ENCODE data around the gene DLG2. TPM values are rescaled to one million over a fixed set of nuclear protein-coding genes. Genes with fewer than 3 reads are reported as not detected.

Gene DLG2
- total and polyA plus RNA-seq, 2 of the 8 experiments (the other 6 are each of a cell fraction or from before 2014, with no cell fraction given) = 1.7 to 14.3 TPM

DNA sequence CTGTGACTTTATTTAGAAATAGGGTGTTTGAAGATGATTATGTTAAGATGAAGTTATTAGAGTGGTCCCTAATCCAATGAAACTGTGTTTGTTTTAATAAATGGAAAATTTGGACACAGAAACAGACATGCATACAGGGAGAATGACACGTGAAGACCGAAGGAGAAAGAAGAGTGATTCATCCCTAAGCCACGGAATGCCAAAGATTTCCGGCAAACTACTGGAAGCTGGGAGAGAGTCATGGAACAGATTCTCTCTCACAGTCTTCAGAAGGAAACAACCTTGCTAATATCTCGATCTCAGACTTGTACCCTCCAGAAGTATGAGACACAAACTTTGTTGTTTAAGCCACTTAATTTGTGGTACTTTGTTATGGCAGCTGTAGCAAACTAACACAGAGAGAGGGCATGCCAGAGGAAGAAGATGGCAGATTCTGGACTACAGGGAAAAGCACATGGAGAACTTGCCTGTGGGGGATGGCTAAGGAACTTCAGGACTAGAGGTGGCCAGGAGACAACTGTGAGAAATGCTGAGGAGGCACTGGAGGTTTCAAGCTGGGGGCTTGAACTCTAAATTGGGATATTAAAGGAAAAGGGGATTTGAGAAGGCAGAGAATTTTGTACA, 1607.5 kb downstream of the DLG2 start:
- H3K14ac ChIP-seq (ENCODE audit: insufficient read length) = no peak overlapping the region
- TF ChIP-seq TBP (IDR thresholded peaks at IDR 0.05; ENCODE audit: low read depth, low read length) = no peak
- no peak for TF ChIP-seq SRF (IDR thresholded peaks at IDR 0.05; ENCODE audit: low read depth, low read length)
- no peak for TF ChIP-seq ZNF274 (IDR thresholded peaks at IDR 0.05; ENCODE audit: borderline replicate concordance, extremely low read depth, low read length)
- no peak overlapping the region for H4K5ac ChIP-seq (ENCODE audit: insufficient read length, low read depth, low read length)
- no peak overlapping the region for H3K23ac ChIP-seq (ENCODE audit: insufficient read length)
- WGBS, 2 experiments (ENCODE audit: extremely low coverage in 1 of 2, insufficient coverage in 1 of 2, insufficient read length in 1 of 2, insufficient replicate concordance in 2 of 2, low coverage in 1 of 2, low lambda C conversion rate in 2 of 2, missing lambda C conversion rate in 1 of 2) = 93% methylated on average over 5 of the region's 5 CpGs; no CpG with 5 or more reads in 1 of the 2 experiments
- H2BK120ac ChIP-seq (replicated peaks; ENCODE audit: low read depth, low read length) = no peak overlapping the region
- H3K79me2 ChIP-seq (ENCODE audit: control insufficient read depth in 1 of 2, insufficient read depth in 2 of 2, low read length in 2 of 2) = no peaks in the 10 kb centered on the region
- no peaks in the 10 kb centered on the region for H3K23me2 ChIP-seq (ENCODE audit: low read depth, low read length)
- H2BK12ac ChIP-seq (ENCODE audit: low read depth, low read length) = peak overlapping the region; percentile 14; the same call in 1 of the 2 replicates
- no peak overlapping the region for H2BK5ac ChIP-seq (ENCODE audit: low read depth, low read length)
- H2BK20ac ChIP-seq (ENCODE audit: low read length) = 0 out of 2 replicates have a peak overlapping the region, but pooled peaks have one; percentile 13
- peak overlapping the region; percentile 72; the same call in 1 of the 2 replicates for H2AFZ ChIP-seq (ENCODE audit: low read length)
- no peaks in the 10 kb centered on the region for H3K9me3 ChIP-seq (ENCODE audit: insufficient read depth in 2 of 2, low read depth in 1 of 2, low read length in 1 of 2)
- no peak overlapping the region for H3K56ac ChIP-seq (replicated peaks; ENCODE audit: insufficient read length, low read depth, low read length)
- DNase-seq (ENCODE audit: low read depth in 1 of 2, low spot score in 2 of 2) (no peak), FAIRE-seq (no peak)
- H4K91ac ChIP-seq (replicated peaks; ENCODE audit: insufficient read length, low read length) = no peak overlapping the region
- H3K9ac ChIP-seq (replicated peaks in 1 of 4; ENCODE audit: extremely low read depth in 1 of 4, low read depth in 3 of 4, low read length in 3 of 4) = no peak overlapping the region
- no peak overlapping the region for H3K18ac ChIP-seq (ENCODE audit: extremely low read depth, low read length)
- H2AK5ac ChIP-seq (ENCODE audit: low read depth, low read length) = no peak overlapping the region
- H3K4me2 ChIP-seq (ENCODE audit: insufficient read depth in 1 of 2, low read depth in 2 of 2, low read length in 2 of 2) = no peak overlapping the region
- H4K20me1 ChIP-seq (replicated peaks in 1 of 2; ENCODE audit: control insufficient read depth in 1 of 2, insufficient read depth in 2 of 2, low read length in 2 of 2) = no peaks in the 10 kb centered on the region
- H3K4me1 ChIP-seq (replicated peaks in 1 of 4; ENCODE audit: control insufficient read depth in 3 of 4, insufficient read depth in 4 of 4, low read length in 3 of 4) = peaks cover 0 to 3% (median 1%) of the 10 kb centered on the region in 4 experiments; a peak in 2 of 7 replicates
- H4K8ac ChIP-seq (ENCODE audit: extremely low read depth, insufficient read depth, low read length) = no peak overlapping the region
- CTCF ChIA-PET (ENCODE audit: partially characterized antibody) = no interaction called here
- no peaks in the 10 kb centered on the region for H3K36me3 ChIP-seq (ENCODE audit: control insufficient read depth in 2 of 4, insufficient read depth in 4 of 4, low read length in 3 of 4)
- no peak overlapping the region for H3K27ac ChIP-seq (ENCODE audit: low read depth, low read length)
- no peak overlapping the region for H3K4me3 ChIP-seq (ENCODE audit: extremely low read depth in 1 of 4, insufficient read depth in 2 of 4, low read depth in 3 of 4, low read length in 4 of 4)
- H2BK15ac ChIP-seq (ENCODE audit: low read length) = 0 out of 2 replicates have a peak overlapping the region, but pooled peaks have one; percentile 37
- no peak overlapping the region for H3K4ac ChIP-seq (replicated peaks; ENCODE audit: insufficient read length, low read depth, low read length)
- H3K27me3 ChIP-seq (replicated peaks in 1 of 4; ENCODE audit: control insufficient read depth in 3 of 4, extremely low read depth in 1 of 4, insufficient read depth in 3 of 4, low read length in 3 of 4) = no peaks in the 10 kb centered on the region
- no peaks in the 10 kb centered on the region for H3K79me1 ChIP-seq (ENCODE audit: low read depth, low read length)
- POLR2A ChIA-PET (ENCODE audit: partially characterized antibody) = no interaction called here
